HG02885 (cell line): ENCODE data around the gene DISC1.

Experiments used
- ATAC-seq: cut with Tn5 transposase; IDR thresholded peaks from one replicate; pipeline ENCODE4 v1.9.1; 2021; ENCODE audit warnings: mild to moderate bottlenecking; ENCODE audit not compliant: unreplicated experiment, poor library complexity

Gene DISC1

DNA sequence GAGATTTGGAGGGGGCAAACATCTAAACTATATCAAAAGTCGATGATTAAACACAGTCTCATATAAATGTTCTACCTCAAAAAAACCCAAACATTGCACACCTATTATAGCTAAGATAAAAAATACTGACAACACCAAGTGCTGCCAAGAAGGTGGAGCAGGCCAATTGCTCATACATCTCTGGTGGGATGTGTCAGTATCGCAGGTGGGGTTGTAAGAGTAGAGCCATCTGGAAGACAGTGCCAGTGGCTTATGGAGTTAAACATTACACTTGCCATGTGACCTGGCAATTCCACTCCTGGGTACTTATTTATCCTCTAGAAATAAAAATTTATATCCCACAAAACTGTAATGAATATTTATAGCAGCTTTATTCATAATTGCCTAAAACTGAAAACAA is 213.4 kb downstream of the DISC1 start:
- no peak for ATAC-seq

DNA sequence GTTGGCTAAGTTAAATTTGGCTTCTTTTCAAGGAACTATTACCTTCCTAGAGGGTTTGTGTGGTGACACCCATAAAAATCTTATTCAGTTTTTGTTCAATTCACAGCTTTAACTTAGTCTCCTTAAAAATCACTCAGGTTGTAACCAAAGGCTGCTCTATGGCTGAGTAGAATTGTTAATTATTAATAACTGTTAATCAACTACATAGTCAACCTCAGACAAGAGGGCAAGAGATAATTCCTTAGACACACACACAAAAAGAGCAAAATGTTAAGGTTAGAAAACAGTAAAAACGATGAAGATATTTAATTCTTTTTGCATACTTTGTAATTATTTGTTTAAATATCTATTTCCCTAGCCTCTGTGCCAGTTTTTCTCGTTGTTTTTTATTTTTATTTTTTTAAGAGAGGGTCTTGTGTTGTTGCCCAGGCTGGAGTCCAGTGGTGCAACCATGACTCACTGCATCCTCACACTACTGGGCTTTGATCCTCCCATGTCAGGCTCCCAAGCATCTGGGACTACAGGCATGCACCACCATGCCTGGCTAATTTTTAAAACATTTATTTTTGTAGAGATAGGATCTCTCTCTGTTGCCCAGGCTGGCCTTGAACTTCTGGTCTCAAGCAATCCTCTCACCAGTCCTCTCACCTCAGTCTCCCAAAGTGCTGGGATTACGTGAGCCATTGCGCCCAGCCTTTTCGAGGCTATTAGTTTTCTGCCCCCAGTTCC is 215.2 kb downstream of the DISC1 start:
- no peak for ATAC-seq

DNA sequence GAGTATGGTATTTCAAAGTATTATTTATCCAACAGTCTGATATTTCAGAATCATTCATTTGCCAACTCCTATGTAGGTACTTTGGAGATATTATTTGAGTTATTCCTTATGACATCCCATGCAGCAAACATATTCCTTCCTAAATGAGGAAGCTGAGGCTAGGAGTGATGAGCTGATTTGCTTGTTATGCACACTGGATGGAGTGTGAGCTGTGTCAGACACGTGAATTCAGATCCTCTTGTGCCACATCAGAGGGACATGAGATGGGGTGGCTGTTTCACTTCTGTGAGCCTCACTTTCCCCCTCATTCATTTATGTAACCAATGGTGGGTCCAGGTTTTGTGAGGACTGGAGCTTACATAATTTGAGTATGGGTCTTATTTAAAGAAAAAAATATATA is 215.9 kb downstream of the DISC1 start:
- no peak for ATAC-seq

- no peak for ATAC-seq
Measured at GRCh38 chr1:231844986-231845502, 218.5 kb downstream of the DISC1 start.

- ATAC-seq: no peak
Measured at GRCh38 chr1:231847612-231848397, 221.2 kb downstream of the DISC1 start.

GRCh38 chr1:231849981-231850380 is 223.4 kb downstream of the DISC1 start:
- ATAC-seq: no peak

- no peak for ATAC-seq
Measured at GRCh38 chr1:231850786-231851185, 224.2 kb downstream of the DISC1 start.

DNA sequence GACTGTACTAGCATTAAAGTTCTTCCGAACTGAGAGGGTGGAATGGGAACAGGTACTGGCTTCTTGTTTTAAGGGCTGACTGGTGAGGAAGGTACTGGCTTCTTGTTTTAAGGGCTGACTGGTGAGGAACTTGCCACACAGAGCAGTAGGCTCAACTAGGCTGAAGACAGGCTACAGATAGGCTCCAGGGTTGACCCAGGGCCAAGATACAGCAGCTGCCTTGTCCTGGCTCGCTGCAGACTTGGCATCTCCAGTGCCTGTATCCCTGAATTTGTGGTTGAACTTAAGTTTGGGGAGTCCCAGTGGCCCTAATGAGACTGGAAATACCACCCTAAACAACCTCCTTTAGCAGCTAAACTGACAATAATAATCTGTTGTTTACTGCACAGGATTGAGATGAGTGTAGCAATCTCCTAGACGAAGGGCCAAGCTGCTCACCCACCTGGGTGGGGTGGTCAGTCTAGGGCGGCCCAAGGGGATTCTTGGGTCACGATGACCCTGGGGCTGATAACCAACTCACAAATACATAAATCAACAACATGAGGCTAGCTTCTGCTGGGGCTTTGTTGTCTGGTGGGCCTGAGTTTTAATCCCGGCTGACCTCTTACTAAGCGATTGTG is 227.1 kb downstream of the DISC1 start:
- ATAC-seq: no peak

- ATAC-seq: no peak
Measured at GRCh38 chr1:231855361-231855760, 228.8 kb downstream of the DISC1 start.

DNA sequence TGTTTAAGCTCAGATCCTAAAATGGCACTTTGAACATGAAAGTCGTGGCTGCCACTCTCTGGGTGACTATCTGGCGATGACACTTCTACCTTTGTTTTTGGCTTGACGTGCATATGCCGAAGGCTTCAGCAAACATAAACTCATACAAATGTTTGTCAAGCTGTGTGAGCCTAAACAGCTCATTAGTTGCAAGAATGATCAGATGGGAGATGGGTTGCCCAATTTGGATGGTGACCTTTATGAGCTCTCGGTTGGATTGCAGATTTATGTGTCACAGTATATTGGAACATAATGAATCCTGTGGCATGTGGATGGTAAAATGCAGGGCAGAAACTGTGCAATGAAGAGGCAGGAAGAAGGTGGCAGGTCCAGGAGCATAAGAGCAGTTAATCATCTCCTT is 229.3 kb downstream of the DISC1 start:
- no peak for ATAC-seq

- ATAC-seq: no peak
Measured at GRCh38 chr1:231856426-231856825, 229.8 kb downstream of the DISC1 start.

- no peak for ATAC-seq
Measured at GRCh38 chr1:231856894-231857293, 230.3 kb downstream of the DISC1 start.

- no peak for ATAC-seq
Measured at GRCh38 chr1:231857609-231858135, 231.1 kb downstream of the DISC1 start.

- ATAC-seq: no peak
Measured at GRCh38 chr1:231860221-231861088, 233.9 kb downstream of the DISC1 start.

DNA sequence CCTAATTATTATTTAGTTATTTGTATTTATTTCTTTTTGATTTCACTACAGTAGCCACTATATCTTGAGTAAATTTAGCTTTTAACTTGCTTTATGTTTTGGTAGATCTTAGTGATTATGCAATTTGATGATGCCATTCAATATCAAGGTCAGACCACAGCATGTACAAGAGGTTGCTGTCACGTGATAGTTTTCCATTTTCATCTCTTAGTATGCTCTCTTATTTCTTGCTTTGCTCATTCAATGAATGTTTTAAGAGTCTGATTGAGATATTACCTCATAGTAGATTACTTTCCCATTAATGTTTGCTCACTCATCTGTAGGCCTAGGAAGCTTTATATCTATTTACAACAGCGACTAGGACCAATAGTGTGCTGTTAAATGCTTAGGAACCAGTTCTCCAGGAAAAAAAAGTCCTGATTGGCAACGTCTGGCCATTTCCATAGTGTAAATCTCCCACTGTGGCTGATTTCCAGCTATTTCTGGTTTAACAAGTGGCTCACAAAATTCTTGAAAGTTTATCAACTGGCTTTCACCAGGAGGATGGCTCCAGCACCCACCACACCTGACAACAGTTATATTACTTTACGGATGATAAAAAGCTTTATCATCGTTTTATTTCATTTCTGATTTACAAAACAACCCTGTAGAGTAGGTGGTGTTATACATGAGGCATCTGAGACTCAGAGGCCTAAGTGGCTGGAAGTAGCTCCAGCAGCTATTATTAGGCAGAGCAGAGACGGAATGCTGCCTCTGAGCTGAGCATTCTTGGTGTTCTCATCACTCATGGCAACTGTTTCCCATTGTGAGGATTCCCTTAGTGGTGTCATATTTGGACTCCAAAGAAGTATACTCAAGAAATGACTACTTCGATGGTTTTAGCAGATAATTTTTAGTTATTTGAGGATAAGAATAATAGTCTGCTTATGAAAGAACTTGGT is 235.2 kb downstream of the DISC1 start:
- ATAC-seq: no peak

DNA sequence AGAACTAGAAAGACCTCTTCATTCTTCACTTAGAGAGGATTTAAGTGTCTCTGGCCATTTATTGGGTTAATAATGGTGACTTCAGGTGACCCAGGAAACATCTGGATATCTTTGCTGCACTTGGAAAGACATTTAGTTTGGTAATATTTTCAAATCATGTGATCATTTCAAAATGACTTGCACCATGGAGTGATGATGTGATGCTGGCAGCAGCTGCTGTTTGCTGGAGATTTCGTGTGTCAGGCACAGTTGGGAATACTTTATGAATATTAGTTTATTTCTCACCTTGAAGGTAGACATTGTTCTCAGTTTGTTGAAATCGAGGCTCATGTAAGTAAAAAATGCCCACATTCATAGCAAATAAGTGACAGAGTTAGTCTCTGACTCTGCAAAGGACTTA is 236.0 kb downstream of the DISC1 start:
- ATAC-seq: no peak

GRCh38 chr1:231865331-231865730 is 238.7 kb downstream of the DISC1 start:
- ATAC-seq: no peak

DNA sequence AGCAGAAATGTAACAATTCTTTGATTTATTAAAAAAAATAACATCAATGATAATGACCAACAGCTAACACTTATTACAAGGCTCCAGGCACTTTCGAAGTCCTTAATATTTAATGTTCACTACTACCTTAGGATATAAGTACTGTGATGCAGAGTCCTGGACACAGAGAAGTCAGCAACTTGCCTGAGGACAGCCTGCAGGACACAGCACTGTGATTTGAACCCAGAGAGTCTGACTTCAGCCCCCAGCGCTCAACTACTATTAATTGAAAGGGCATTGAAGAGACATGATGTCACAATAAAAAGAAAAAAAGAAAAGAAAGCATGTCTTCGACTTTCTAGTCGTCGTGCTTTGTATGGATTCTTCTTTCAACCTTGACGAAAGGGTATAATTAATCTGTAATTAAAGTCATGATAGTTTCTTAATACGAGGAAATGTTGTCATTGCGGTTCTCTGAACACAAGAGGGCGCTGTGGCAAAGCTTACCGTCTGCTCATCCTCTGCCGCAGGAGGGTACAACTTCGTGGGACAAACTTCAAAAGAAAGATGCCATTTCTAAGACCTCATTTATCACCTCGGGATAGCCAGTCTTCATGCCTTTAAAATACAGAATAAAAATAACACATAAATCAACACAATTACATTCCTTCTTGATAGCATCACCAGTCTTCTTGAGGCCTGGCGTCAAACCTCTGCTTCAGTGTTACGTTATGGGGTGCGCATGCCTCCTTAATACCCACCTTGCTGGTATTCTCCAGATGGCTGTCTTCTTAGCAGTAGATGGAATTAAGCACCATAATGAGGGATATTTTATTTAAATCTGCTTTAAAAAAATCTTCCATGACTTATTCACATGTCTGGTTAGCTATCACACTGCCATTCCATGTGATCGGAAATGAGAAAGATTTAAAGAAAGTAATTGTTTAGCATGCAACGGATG is 240.1 kb downstream of the DISC1 start:
- no peak for ATAC-seq
